ENCODE measurements around the gene KCNJ1. TPM values are rescaled to one million over a fixed set of nuclear protein-coding genes. Genes with fewer than 3 reads are reported as not detected.

Gene KCNJ1
- total RNA-seq, 2 experiments from 2014 or later: 0.06 to 0.11 TPM

DNA sequence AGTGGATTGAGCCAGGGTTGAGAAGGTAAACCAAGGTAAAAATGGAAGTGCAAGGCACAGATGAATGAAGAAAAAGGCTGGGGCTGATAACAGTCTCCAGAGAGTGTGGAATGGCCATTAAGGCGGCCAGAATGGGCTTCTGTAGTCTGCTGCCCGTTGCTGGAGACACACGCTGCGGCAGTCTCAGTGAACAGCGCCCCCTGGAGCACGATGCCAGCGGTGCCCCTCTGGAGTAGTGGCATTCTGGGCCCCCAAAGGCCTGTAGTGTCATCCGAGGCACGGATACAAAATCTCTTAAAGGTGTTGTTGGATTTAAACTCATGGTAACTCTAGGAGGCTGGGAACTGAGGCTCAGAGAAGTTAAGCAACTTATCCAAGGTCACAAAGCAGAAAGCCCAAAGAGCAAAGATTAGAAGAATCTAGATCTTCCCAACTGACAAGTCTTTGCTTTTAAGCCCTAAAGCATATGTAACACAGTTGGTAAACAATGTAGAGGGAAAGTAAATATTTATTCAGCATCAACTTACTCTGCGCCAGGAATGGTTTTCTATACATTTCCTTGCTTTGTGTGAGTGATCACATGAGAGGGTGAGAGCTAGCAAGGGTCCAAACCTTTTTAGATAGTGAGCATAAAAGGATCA is 18.2 kb downstream of the KCNJ1 start:
- intact Hi-C loops (cut with micrococcal nuclease; ENCODE audit: unreplicated experiment): loop anchor here (1.0 kb wide), 1 partner anchor 219 kb away; no protein-coding TSS in a partner anchor
- BruUV-seq (replicated peaks): no TSS peak
- H2AFZ ChIP-seq (ENCODE audit: low read length): peak overlapping the region; percentile 63; the same call in 1 of the 2 replicates
- TF ChIP-seq, protein P1, sequence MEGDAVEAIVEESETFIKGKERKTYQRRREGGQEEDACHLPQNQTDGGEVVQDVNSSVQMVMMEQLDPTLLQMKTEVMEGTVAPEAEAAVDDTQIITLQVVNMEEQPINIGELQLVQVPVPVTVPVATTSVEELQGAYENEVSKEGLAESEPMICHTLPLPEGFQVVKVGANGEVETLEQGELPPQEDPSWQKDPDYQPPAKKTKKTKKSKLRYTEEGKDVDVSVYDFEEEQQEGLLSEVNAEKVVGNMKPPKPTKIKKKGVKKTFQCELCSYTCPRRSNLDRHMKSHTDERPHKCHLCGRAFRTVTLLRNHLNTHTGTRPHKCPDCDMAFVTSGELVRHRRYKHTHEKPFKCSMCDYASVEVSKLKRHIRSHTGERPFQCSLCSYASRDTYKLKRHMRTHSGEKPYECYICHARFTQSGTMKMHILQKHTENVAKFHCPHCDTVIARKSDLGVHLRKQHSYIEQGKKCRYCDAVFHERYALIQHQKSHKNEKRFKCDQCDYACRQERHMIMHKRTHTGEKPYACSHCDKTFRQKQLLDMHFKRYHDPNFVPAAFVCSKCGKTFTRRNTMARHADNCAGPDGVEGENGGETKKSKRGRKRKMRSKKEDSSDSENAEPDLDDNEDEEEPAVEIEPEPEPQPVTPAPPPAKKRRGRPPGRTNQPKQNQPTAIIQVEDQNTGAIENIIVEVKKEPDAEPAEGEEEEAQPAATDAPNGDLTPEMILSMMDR (conservative IDR thresholded peaks at IDR 0.05; ENCODE audit: low read length): peak; percentile 98
- TF ChIP-seq EZH2phosphoT487 (IDR thresholded peaks at IDR 0.05; ENCODE audit: borderline replicate concordance, low read depth, low read length): no peak
- CTCF ChIA-PET (ENCODE audit: unreplicated experiment): interaction anchor here (1.0 kb wide), 1 partner anchor 218 kb away, joined by 4 read pairs; no protein-coding TSS in a partner anchor
- no peaks in the 10 kb centered on the region for H3K9me3 ChIP-seq (ENCODE audit: low read length)
- H3K27ac ChIP-seq (ENCODE audit: low read depth, low read length, poor library complexity, severe bottlenecking): peak overlapping the region; percentile 23
- DNase-seq (ENCODE audit: low spot score): peak; percentile 79
- POLR2A ChIA-PET: interaction anchor here (0.7 to 2.5 kb wide), 2 partner anchors 10 to 14 kb away, joined by 4 to 11 read pairs; no protein-coding TSS in a partner anchor
- no peaks in the 10 kb centered on the region for H3K36me3 ChIP-seq (ENCODE audit: insufficient read depth, low read length)
- peaks cover 29% of the 10 kb centered on the region for H3K4me1 ChIP-seq (ENCODE audit: insufficient read depth, low read length, poor library complexity, severe bottlenecking)
- no peak overlapping the region for H3K4me3 ChIP-seq (ENCODE audit: low read depth, low read length, poor library complexity, severe bottlenecking)
- no peaks in the 10 kb centered on the region for H4K20me1 ChIP-seq (ENCODE audit: insufficient read depth, low read length)
- no peaks in the 10 kb centered on the region for H3K79me2 ChIP-seq (ENCODE audit: insufficient read depth, low read depth, low read length)
- H3K9me2 ChIP-seq (ENCODE audit: insufficient read depth, low read length): no peaks in the 10 kb centered on the region
- no peak overlapping the region for H3K4me2 ChIP-seq (ENCODE audit: low read length)

DNA sequence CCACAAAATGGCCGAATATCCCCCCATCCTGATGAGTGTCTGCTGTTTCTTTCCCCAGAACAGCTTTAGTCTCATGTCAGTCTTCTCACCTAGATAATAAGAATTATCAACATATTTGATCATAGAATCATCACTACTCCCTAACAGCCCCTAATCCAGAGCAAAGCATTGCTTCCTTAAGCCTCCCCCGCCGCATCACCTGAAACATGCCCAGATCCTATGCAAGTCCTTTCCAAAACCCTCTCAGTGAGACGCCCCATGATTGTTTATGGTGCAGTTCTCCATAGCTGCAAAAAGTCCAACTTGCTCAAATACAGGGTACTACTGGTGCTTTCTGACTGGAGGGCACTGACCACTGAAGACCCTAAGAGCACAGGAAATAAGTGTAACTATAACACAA is 20.1 kb downstream of the KCNJ1 start:
- H3K79me2 ChIP-seq (ENCODE audit: insufficient read depth, low read depth, low read length): no peaks in the 10 kb centered on the region
- no peaks in the 10 kb centered on the region for H4K20me1 ChIP-seq (ENCODE audit: insufficient read depth, low read length)
- H3K9me2 ChIP-seq (ENCODE audit: insufficient read depth, low read length): no peaks in the 10 kb centered on the region
- TF ChIP-seq, protein P1 (conservative IDR thresholded peaks at IDR 0.05; ENCODE audit: low read length): no peak
- no peak for TF ChIP-seq EZH2phosphoT487 (IDR thresholded peaks at IDR 0.05; ENCODE audit: borderline replicate concordance, low read depth, low read length)
- intact Hi-C loops (cut with micrococcal nuclease; ENCODE audit: unreplicated experiment): no loop called here
- H3K27ac ChIP-seq (ENCODE audit: low read depth, low read length, poor library complexity, severe bottlenecking): no peak overlapping the region
- no peaks in the 10 kb centered on the region for H3K36me3 ChIP-seq (ENCODE audit: insufficient read depth, low read length)
- ChIA-PET CTCF (ENCODE audit: unreplicated experiment) (interaction anchor here (0.6 kb wide), 1 partner anchor 11 kb away, joined by 3 read pairs; no protein-coding TSS in a partner anchor), POLR2A (no interaction called here)
- H3K4me1 ChIP-seq (ENCODE audit: insufficient read depth, low read length, poor library complexity, severe bottlenecking): peaks cover 48% of the 10 kb centered on the region
- no peak overlapping the region for H3K4me2 ChIP-seq (ENCODE audit: low read length)
- H3K9me3 ChIP-seq (ENCODE audit: low read length): no peaks in the 10 kb centered on the region
- BruUV-seq (replicated peaks): no TSS peak
- H3K4me3 ChIP-seq (ENCODE audit: low read depth, low read length, poor library complexity, severe bottlenecking): no peak overlapping the region
- no peak overlapping the region for H2AFZ ChIP-seq (ENCODE audit: low read length)
- DNase-seq (ENCODE audit: low spot score): no peak

DNA sequence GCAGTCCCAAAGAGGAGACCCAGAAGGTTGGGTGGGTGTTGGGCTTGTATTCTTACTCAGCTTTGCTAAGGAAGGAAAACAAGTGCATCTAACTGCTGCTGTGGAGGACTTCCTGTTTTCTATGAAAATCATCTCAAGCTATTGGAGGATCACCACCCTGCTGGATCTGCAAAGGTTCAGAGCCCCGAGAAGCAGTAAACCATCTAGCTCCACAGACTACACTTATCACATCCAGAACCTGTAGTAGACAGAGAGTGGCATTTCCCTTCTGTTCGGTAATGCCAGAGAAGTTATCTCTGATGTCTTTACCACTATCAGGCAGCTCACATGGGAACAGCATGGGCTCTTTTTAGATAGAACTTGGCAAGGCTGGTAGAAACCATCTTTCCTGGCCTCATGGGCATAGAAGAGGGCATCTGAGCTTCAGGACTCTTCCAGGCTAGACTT is 21.7 kb downstream of the KCNJ1 start:
- no peak overlapping the region for H3K4me3 ChIP-seq (ENCODE audit: low read depth, low read length, poor library complexity, severe bottlenecking)
- intact Hi-C loops (cut with micrococcal nuclease; ENCODE audit: unreplicated experiment): no loop called here
- ChIA-PET POLR2A (interaction anchor here (0.6 to 2.8 kb wide), 14 partner anchors 10 to 799 kb away, joined by 3 to 9 read pairs (median 4); no protein-coding TSS in a partner anchor), CTCF (ENCODE audit: unreplicated experiment) (interaction anchor here (0.6 to 1.7 kb wide), 4 partner anchors 10 to 69 kb away, joined by 3 to 6 read pairs (median 3); no protein-coding TSS in a partner anchor)
- peak overlapping the region; percentile 51 for H3K27ac ChIP-seq (ENCODE audit: low read depth, low read length, poor library complexity, severe bottlenecking)
- H3K36me3 ChIP-seq (ENCODE audit: insufficient read depth, low read length): no peaks in the 10 kb centered on the region
- peak; percentile 78 for DNase-seq (ENCODE audit: low spot score)
- H3K79me2 ChIP-seq (ENCODE audit: insufficient read depth, low read depth, low read length): no peaks in the 10 kb centered on the region
- H4K20me1 ChIP-seq (ENCODE audit: insufficient read depth, low read length): no peaks in the 10 kb centered on the region
- no peaks in the 10 kb centered on the region for H3K9me3 ChIP-seq (ENCODE audit: low read length)
- no peak for TF ChIP-seq EZH2phosphoT487 (IDR thresholded peaks at IDR 0.05; ENCODE audit: borderline replicate concordance, low read depth, low read length)
- TF ChIP-seq, protein P1 (conservative IDR thresholded peaks at IDR 0.05; ENCODE audit: low read length): no peak
- H3K4me2 ChIP-seq (ENCODE audit: low read length): peak overlapping the region; percentile 59
- H2AFZ ChIP-seq (ENCODE audit: low read length): peak overlapping the region; percentile 64; the same call in 1 of the 2 replicates
- no peaks in the 10 kb centered on the region for H3K9me2 ChIP-seq (ENCODE audit: insufficient read depth, low read length)
- peaks cover 65% of the 10 kb centered on the region for H3K4me1 ChIP-seq (ENCODE audit: insufficient read depth, low read length, poor library complexity, severe bottlenecking)
- BruUV-seq (replicated peaks): no TSS peak
